ENCODE data around the gene ARHGAP18.

Gene ARHGAP18

GRCh38 chr6:129717277-129717676, 7.3 kb upstream of the ARHGAP18 start:
- no peak for DNase-seq

DNA sequence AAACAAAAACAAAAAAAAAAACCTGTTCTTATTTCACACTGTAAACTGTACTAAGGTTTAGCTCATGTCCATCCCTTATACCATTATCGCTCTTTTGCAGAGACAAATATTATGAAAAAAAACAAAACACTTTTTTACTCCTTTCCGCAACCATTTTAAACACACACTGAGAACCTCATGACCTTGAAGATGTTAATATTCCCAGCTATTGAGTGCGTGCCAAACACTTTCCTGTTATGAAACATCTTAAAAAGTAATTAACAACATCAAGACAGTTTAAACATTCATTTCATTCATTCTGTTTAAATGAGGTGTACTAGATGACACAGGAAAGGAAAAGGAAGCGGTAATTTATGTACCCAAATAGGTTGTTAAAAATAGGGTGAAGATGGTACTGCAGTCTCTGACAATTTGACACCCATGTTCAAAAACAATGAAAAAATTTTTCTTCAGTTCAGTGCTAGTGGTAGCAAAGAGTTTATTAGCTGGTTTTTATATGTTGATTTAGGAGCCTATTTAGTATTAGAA, 3.9 kb upstream of the ARHGAP18 start:
- DNase-seq, result no peak

DNA sequence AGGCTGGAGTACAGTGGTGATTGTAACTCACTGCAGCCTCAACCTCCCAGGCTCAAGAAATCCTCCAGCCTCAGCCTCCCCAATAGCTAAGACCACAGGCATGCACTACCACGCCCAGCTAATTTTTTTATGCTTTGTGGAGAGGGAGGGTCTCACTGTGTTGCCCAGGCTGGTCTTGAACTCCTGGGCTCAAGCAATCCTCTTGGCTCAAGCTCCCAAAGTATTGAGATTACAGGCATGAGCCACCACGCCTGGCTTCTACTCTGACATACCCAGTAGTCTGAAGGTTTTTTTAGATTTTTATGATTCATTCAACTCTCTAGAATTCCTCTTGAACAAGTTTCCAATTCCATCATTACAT, 1.3 kb upstream of the ARHGAP18 start:
- no peak for DNase-seq

DNA sequence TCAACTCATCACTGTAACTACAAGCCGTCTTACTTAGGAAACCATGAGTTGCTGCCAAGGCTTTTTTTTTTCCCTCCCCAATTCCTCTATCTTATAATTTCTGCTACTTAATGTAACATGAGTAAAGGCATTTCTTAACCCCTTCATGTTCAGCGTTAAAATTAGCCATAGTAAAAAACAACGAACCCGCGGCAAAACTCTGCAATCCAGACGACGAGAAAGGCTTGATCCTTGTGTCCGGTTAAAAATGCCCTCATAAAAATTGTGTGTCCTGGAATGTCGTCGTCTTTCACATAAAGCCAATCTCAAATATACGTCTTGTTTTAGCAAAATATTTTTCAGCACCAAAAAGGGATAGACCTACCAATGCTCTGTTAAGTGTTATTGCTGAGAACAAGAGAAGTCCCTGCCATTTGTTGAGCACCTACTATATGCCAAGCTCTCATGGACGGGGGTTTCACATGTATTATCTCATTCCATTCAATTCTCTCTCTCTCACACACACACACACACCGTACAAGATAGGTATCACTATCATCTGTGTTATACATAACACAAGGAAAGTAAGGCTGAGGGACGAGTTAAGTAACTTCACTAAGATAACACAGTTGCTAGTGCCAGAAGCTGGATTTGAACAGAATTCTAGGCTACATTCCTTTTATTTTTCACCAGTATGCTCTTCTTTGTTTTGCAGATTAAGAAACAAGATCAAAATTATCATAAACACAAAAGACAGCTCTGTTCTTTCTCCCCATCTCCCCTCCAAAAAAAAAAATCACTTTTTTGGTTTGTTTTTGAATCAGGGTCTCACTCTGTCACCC, 683 bp upstream of the ARHGAP18 start:
- no peak for DNase-seq

- no peak for DNase-seq
These were observed 695 bp downstream of the ARHGAP18 start for GRCh38 chr6:129709196-129709768.

DNA sequence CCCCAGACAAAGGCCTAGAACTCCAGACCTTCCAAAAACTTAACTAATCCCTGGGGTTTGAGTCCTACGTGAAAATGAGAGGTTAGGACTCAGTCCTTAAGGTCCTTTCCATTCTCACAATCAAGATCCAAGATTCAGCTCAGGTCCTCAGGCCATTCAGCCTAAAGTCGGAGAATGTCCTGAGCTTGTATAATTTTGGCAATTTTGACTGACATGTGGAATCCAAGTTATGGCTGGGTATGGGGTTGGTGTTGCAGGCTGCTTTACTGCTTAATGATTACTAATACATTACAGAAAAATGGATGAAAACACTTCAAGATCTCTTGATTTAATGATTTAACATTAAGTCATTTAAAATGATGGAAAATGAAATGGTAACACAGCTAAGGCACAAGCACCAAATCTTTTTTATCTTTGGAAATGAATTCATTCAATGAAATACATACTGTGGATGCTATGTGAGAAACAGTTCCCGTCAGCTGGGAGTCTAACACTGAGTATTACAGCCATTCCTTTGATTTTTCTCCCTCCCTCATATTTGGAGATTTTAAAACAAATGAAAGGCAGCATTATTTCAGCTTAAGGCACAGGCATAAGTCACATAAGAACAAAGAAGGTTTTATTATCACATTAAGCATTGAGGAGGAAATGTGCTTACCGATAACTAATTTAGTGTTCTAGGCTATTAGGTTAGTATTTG, 1.3 kb downstream of the ARHGAP18 start:
- DNase-seq, result no peak

- DNase-seq, result no peak
These were observed 2.0 kb downstream of the ARHGAP18 start for GRCh38 chr6:129707882-129708495.

DNA sequence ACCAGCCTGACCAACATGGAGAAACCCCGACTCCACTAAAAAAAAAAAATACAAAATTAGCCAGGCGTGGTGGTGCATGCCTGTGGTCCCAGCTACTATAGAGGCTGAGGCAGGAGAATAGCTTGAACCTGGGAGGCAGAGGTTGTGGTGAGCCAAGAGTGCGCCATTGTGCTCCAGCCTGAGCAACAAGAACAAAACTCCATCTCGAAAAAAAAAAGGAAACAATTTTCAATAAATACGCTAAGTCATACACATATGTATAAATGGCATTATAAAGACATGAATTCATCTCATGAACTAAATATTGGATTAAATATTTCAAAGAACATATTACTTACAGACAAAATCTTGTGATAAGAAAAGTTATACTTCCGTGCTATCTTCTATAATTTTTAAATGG, 2.9 kb downstream of the ARHGAP18 start:
- no peak for DNase-seq

GRCh38 chr6:129705212-129705611, 4.8 kb downstream of the ARHGAP18 start:
- DNase-seq, result no peak

DNA sequence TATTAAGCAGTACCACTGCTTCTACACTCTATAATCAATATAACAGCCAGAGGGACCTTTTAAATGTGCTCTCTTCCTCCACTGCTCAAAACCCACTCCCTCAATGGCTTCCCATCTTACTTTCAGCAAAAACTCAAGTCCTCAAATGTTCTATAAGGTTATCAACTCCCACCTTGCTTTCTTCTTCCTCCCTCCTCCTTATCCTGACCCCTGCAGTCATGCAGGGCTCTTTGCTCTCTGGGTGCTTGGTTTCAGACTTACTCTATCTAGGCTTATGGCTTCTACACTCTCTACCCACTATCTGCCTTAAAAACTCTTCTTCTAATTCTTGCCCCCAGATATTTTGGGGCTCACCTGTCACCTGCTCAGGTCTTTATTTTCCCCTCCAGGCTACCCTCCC, 5.3 kb downstream of the ARHGAP18 start:
- DNase-seq, result no peak

DNA sequence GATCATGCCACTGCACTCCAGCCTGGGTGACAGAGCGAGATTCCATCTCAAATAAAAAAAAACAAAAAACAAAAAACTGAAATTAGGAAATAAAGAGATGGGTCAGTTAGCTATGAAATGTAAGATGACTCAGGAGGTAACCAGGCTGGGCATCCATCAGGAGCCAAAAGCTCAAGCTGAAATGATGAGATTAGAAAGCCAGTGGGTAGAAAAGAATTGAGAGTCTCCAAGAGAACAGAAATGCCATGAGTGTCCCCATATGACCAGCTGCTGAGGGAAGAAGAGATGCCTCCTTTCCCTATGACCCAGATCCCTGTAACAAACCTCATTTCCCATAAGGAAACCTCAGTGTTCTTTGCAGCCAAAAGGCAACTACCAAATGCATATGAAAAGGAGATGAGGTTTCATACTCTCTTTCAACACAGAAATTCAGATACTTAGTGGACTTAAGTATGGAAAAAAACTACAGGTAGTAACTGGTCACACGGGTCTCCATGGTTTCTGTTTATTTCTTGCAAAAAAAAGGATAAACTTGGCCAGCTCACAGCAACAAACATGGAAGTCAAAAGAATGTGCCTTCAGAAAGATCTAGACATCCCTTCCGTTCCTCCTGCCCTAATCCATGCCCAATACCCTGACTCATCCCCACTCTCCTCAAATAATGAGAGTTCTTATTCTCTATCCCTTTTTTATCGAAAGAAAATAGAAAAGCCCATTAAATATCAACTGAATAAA, 8.1 kb downstream of the ARHGAP18 start:
- DNase-seq, result no peak

DNA sequence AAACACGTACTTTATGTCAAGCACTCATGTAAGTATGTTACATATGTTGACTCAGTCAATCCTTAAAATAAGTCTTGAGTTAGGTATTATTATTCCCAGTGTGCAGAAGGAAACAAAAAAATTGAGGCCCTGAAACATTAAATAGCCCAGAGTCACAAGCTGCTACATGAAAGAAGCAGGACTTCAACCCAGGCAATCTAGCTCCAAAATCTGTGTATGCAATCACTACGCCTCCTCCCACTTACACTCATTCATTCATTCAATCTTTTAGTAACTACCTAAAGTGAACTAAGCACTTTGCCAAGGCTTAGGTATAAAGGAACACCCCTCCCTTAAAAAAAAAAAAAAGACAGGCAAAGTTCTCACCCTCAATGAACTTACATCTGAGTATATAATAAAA, 9.3 kb downstream of the ARHGAP18 start:
- DNase-seq, result no peak

DNA sequence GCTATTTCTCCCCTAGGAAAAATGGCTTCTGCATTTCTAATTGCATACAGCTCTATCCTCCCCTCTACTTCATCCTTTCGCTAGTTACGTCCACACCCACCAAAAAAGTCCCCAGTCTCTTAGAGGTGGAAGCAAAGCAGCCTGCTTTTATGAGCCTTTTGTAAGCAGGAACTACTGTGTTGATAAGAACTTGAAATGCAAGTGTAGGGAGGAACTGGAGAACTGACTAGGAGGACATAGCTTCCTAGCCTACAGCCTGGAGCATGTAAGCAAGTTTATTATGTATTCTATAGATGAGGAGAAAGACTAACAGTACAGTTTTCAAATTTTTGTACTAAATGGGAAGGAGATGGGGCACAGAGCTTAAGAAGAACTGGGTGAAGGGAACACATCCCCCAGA, 10.3 kb downstream of the ARHGAP18 start:
- no peak for DNase-seq

DNA sequence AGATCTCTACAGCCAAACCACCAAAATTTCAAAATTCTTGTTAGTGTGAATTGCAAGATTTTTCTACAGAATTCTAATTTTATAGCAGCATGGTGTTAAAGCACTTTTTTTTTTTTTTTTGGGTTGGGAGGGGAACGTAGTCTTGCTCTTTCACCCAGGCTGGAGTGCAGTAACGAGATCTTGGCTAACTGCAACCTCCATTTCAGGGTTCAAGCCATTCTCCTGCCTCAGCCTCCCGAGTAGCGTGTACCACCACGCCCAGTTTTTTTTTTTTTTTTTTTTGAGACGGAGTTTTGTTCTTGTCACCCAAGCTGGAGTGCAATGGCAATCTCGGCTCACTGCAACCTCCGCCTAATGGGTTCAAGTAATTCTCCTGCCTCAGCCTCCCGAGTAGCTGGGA, 11.5 kb downstream of the ARHGAP18 start:
- DNase-seq, result no peak

GRCh38 chr6:129697788-129698187, 12.2 kb downstream of the ARHGAP18 start:
- DNase-seq, result no peak

DNA sequence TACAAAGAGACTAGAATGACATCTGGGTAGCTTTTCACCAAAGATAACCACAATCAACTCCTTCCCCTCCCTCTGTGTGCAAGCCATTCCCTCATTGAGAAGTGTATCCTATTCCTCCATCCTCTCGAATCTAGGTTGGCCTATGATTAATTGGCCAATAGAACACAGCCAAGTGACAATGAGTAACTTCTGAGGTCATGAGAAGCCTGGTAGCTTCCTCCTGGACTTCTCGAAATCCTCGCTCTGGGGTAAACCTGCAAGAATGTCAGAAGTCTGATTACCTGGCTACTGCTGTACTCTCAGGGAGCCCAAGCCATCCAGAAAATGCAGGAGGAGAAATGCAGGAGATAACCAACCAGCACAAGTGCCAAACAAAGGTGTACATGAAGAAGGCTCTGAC, 13.1 kb downstream of the ARHGAP18 start:
- no peak for DNase-seq

DNA sequence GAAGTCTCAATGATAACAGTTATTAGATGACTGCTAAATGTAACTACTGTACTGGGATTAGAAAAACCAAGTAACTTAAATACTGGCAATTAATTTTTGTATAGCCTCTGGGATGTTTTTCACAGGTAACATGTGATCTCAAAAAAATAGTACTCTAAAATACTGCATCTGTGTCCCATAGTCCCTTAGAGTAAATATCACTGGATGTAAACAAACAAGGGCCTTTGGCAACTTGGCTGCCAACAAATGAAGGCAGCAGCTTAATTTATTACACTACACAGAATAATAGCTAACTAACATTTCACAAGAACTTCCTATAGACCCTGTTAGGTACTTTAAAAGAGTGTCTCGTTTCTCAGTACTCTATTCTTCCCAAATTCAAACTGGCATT, 14.0 kb downstream of the ARHGAP18 start:
- no peak for DNase-seq

DNA sequence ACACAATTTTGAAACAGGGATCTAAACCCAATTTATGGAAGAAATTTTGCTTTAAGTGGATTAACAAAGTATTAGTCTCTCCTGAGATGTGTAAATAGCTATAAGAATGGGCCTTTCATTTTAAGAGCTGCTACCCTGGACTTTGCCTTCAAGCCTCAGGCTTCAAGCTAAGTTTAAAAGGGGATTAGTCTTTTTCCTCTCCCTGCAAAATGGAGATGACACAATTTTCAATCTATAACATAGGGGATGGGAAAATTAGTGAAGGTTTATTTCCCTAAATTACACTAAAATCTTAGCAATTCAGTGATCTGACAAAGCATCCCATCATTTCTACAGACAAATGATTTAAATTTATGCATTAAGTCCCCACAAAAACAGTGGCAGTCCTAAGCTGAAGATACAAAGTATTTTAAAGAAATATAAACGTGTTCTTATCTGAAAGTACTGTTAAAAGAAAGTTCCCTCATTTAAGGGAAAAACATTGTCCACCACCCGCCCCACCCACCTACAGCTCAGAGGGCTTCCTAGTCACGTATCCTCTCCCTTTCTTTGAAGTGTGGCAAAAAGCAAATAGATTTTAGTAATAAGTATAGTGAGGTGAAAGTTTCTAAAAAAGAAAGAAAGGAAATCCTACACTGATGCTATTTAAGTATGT, 14.5 kb downstream of the ARHGAP18 start:
- no peak for DNase-seq

GRCh38 chr6:129694036-129694435, 15.9 kb downstream of the ARHGAP18 start:
- no peak for DNase-seq

- no peak for DNase-seq
These were observed 17.5 kb downstream of the ARHGAP18 start for GRCh38 chr6:129692467-129692866.

- no peak for DNase-seq
These were observed 18.3 kb downstream of the ARHGAP18 start for GRCh38 chr6:129691709-129692108.

GRCh38 chr6:129691043-129691640, 18.8 kb downstream of the ARHGAP18 start:
- no peak for DNase-seq
